ELF-1 (cell line): ENCODE measurements around the gene CNGA1.

Experiments used
- DNase-seq: peaks from one replicate; pipeline ENCODE4 v3.0.0-alpha.2; 2016; ENCODE audit warnings: low read depth, low spot score

CNGA1 gene

GRCh38 chr4:47899639-47900038, 116.8 kb downstream of the CNGA1 start:
- no peak for DNase-seq

GRCh38 chr4:47891928-47892327, 124.6 kb downstream of the CNGA1 start:
- no peak for DNase-seq
